Endodermal cell (in vitro differentiated cells): ENCODE data around the gene RPL27. TPM values are rescaled to one million over a fixed set of nuclear protein-coding genes. Genes with fewer than 3 reads are reported as not detected.
A peak's percentile ranks its signal among the peaks of the same experiment; 100 is the strongest.
"Not testable (repeated sequence)": the region's sequence is repeated elsewhere in the genome, so short reads cannot be mapped to it uniquely, and the experiment has no call there.

ENCODE experiments used
- DNase-seq: peaks from one replicate; pipeline ENCODE4 v3.0.0-alpha.2; 2017
- H3K27ac ChIP-seq: 2 replicates; pipeline ENCODE4 v1.5.1; 2013; ENCODE audit warnings: mild to moderate bottlenecking, low read depth, low read length, moderate library complexity
- H3K27me3 ChIP-seq: 2 replicates; pipeline ENCODE4 v1.6.1; 2013; ENCODE audit warnings: mild to moderate bottlenecking, low read length, moderate library complexity; ENCODE audit not compliant: insufficient read depth, control insufficient read depth, poor library complexity, severe bottlenecking
- H3K36me3 ChIP-seq: 2 replicates; pipeline ENCODE4 v1.7.0; 2013; ENCODE audit warnings: mild to moderate bottlenecking, low read length, moderate library complexity; ENCODE audit not compliant: control insufficient read depth, insufficient read depth
- H3K4me1 ChIP-seq: one replicate; pipeline ENCODE4 v1.7.0; 2013; ENCODE audit warnings: low read length; ENCODE audit not compliant: control insufficient read depth, insufficient read depth
- H3K4me3 ChIP-seq: 2 replicates; pipeline ENCODE4 v1.5.1; 2013; ENCODE audit warnings: mild to moderate bottlenecking, low read length, moderate library complexity
- H3K9ac ChIP-seq: 2 replicates; pipeline ENCODE4 v1.6.1; 2013; ENCODE audit warnings: mild to moderate bottlenecking, low read length, moderate library complexity; ENCODE audit not compliant: poor library complexity, severe bottlenecking; ENCODE audit errors: extremely low read depth
- H3K9me3 ChIP-seq: 2 replicates; pipeline ENCODE4 v1.6.1; 2013; ENCODE audit warnings: mild to moderate bottlenecking, low read length, moderate library complexity; ENCODE audit not compliant: control insufficient read depth
- H3K27ac Mint-ChIP-seq: 2 replicates; pipeline ENCODE4 v1.8.0; 2020; ENCODE audit warnings: mixed read lengths
- H3K27me3 Mint-ChIP-seq: 2 replicates; pipeline ENCODE4 v1.8.0; 2021; ENCODE audit warnings: mild to moderate bottlenecking, mixed read lengths; ENCODE audit not compliant: insufficient read depth
- H3K36me3 Mint-ChIP-seq: 2 replicates; pipeline ENCODE4 v1.8.0; 2020; ENCODE audit warnings: low read depth, mixed read lengths
- H3K4me1 Mint-ChIP-seq: 2 replicates; pipeline ENCODE4 v1.8.0; 2020; ENCODE audit warnings: mixed read lengths
- H3K4me3 Mint-ChIP-seq: 2 replicates; pipeline ENCODE4 v1.8.0; 2020; ENCODE audit warnings: mild to moderate bottlenecking, moderate library complexity, mixed read lengths
- H3K9me3 Mint-ChIP-seq: 2 replicates; pipeline ENCODE4 v1.8.0; 2020; ENCODE audit warnings: mild to moderate bottlenecking, mixed read lengths
- WGBS, 2 experiments: methylation state at CpG; one replicate each; pipeline versions ENCODE4 v1.1.5 to v1.1.7; 2013; ENCODE audit warnings: missing lambda C conversion rate in 2 of 2, mixed read lengths in 1 of 2; ENCODE audit not compliant: insufficient coverage in 1 of 2, insufficient read length in 1 of 2; 5-methylcytosine and 5-hydroxymethylcytosine counted together
- total RNA-seq, 2 donors: library from RNA; stranded (reverse); fragmentation: NEBNext Ultra II Directional in 1 of 2; extraction: Animal tissue kit (Norgen Biotek cat#: 25700) in 1 of 2; gene quantifications; 2 replicates in 1 of 2; 3 replicates in 1 of 2; pipeline ENCODE4 v1.2.1, GENCODE V29; 2021
- TF ChIP-seq, protein P1 (sequence below): fragments of 200-600 bp; sonication (generic); conservative IDR thresholded peaks from 2 replicates; pipeline ENCODE4 v1.5.0; 2021; ENCODE audit warnings: antibody characterized with exemption, mild to moderate bottlenecking

RPL27 gene
- total RNA-seq, 2 donors from 2014 or later = 1,077 to 1,196 TPM

DNA sequence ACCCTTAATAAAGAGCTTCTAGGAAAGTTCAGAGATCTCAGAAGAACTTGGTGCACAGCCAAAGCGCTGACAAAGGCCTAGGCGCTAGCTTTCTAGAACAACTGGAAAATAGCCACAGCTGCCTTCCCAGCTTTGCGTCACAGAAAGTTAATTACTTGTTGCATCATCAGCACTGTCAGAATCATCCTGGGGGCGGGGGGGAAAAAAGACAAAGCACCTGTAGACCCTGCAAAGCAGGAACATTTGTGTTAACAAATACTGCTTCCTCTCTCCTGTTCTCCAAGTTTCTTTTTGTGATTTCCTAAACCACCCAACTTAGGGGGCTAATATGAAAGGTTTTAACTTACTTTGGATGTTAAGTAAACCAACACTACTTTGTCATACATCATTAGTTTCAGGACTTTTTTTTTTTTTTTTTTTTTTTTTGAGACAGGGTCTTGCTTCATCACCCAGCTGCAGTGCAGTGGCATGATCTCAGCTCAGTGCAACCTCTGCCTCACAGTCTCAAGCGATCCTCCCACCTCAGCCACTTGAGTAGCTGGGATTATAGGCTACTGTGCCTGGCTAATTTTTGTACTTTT is 29.1 kb upstream of the RPL27 start:
- Mint-ChIP-seq H3K9me3 (peaks cover 6% of the 10 kb centered on the region), H3K36me3 (peaks cover 10% of the 10 kb centered on the region), H3K27ac (peak overlapping the region; percentile 68), H3K4me1 (peaks cover 1% of the 10 kb centered on the region), H3K4me3 (no peak overlapping the region), H3K27me3 (no peaks in the 10 kb centered on the region)
- Histone ChIP-seq H3K27me3 (no peaks in the 10 kb centered on the region), H3K27ac (no peak overlapping the region), H3K4me1 (no peaks in the 10 kb centered on the region), H3K36me3 (peaks cover 5% of the 10 kb centered on the region), H3K4me3 (no peak overlapping the region), H3K9me3 (no peaks in the 10 kb centered on the region), H3K9ac (no peak overlapping the region)
- 40 to 80% methylated on average over 1 to 4 of the region's 5 CpGs for WGBS, 2 experiments
- DNase-seq = no peak
- TF ChIP-seq, protein P1, sequence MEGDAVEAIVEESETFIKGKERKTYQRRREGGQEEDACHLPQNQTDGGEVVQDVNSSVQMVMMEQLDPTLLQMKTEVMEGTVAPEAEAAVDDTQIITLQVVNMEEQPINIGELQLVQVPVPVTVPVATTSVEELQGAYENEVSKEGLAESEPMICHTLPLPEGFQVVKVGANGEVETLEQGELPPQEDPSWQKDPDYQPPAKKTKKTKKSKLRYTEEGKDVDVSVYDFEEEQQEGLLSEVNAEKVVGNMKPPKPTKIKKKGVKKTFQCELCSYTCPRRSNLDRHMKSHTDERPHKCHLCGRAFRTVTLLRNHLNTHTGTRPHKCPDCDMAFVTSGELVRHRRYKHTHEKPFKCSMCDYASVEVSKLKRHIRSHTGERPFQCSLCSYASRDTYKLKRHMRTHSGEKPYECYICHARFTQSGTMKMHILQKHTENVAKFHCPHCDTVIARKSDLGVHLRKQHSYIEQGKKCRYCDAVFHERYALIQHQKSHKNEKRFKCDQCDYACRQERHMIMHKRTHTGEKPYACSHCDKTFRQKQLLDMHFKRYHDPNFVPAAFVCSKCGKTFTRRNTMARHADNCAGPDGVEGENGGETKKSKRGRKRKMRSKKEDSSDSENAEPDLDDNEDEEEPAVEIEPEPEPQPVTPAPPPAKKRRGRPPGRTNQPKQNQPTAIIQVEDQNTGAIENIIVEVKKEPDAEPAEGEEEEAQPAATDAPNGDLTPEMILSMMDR = no peak

DNA sequence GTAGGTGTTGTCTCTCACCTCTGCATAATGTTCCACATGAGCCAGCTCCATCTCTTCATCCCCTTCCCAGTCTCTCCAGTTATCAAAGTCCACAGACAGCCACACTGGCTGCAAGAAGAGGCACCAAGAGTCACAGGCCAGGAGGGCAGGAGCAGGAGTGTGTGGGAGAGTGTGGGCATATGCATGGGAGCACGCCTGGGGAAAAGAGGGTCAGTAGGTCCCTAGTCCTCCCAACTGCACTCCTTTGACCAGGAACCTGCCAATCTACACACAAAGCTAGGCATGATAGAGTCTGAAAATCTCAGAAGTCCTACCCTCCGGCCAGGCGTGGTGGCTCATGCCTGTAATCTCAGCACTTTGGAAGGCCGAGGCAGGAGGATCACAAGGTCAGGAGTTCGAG is 26.6 kb upstream of the RPL27 start:
- Histone ChIP-seq H3K4me1 (no peaks in the 10 kb centered on the region), H3K27ac (no peak overlapping the region), H3K9ac (no peak overlapping the region), H3K27me3 (no peaks in the 10 kb centered on the region), H3K9me3 (no peaks in the 10 kb centered on the region), H3K36me3 (peaks cover 5% of the 10 kb centered on the region), H3K4me3 (no peak overlapping the region)
- Mint-ChIP-seq H3K4me3 (no peak overlapping the region), H3K27me3 (no peaks in the 10 kb centered on the region), H3K27ac (no peak overlapping the region), H3K36me3 (peaks cover 14% of the 10 kb centered on the region), H3K4me1 (no peaks in the 10 kb centered on the region), H3K9me3 (peaks cover 6% of the 10 kb centered on the region)
- 91 to 92% methylated on average over 5 of the region's 5 CpGs for WGBS, 2 experiments
- TF ChIP-seq, protein P1 = no peak
- no peak for DNase-seq

- not testable (repeated sequence) for H3K9me3 ChIP-seq, H3K27me3 Mint-ChIP-seq, H3K4me3 ChIP-seq, H3K9ac ChIP-seq, H3K4me3 Mint-ChIP-seq, H3K27me3 ChIP-seq, H3K27ac Mint-ChIP-seq, H3K4me1 Mint-ChIP-seq, H3K27ac ChIP-seq, H3K36me3 ChIP-seq, H3K9me3 Mint-ChIP-seq, H3K4me1 ChIP-seq, DNase-seq
- WGBS, 2 experiments = 79% methylated on average over 8 of the region's 18 CpGs; no CpG with 5 or more reads in 1 of the 2 experiments
- H3K36me3 Mint-ChIP-seq = peaks cover 16% of the 10 kb centered on the region
Observed at GRCh38 chr17:42973323-42973722, 24.9 kb upstream of the RPL27 start.

DNA sequence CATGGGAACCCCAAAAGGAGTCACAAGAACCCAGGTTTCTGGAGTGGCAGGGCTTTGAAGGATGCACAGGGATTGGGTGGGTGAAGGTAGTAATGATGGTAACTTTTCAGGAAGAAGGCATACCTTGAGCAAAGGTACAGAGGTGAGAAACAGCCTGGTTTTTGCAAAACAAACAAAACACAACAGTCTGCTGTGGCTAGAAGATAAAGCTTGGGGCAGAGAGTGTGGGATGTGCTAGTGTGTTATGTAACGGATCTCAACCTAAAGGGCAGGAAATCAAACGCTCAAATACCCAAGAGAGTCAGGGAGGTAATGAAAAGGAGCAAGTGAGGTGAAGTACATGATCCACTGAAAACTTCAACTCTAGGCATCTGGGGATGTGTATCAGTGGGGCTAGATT is 23.0 kb upstream of the RPL27 start:
- no peak overlapping the region for H3K9ac ChIP-seq
- no peaks in the 10 kb centered on the region for H3K9me3 ChIP-seq
- peaks cover 5% of the 10 kb centered on the region for H3K4me1 ChIP-seq
- no peak overlapping the region for H3K27ac ChIP-seq
- TF ChIP-seq, protein P1 = no peak
- peaks cover 9% of the 10 kb centered on the region for H3K4me1 Mint-ChIP-seq
- no peak overlapping the region for H3K4me3 Mint-ChIP-seq
- H3K36me3 Mint-ChIP-seq = peaks cover 12% of the 10 kb centered on the region
- no peaks in the 10 kb centered on the region for H3K27me3 Mint-ChIP-seq
- no peak overlapping the region for H3K4me3 ChIP-seq
- H3K9me3 Mint-ChIP-seq = peaks cover 6% of the 10 kb centered on the region
- no peak overlapping the region for H3K27ac Mint-ChIP-seq
- H3K27me3 ChIP-seq = no peaks in the 10 kb centered on the region
- H3K36me3 ChIP-seq = peaks cover 5% of the 10 kb centered on the region
- DNase-seq = no peak
- WGBS, 2 experiments = 95 to 100% methylated on average over 1 to 2 of the region's 2 CpGs

GRCh38 chr17:42975701-42976100 is 22.5 kb upstream of the RPL27 start:
- not testable (repeated sequence) for H3K4me1 ChIP-seq, H3K27me3 Mint-ChIP-seq, H3K27me3 ChIP-seq, H3K4me3 ChIP-seq, H3K4me3 Mint-ChIP-seq, H3K9ac ChIP-seq, H3K9me3 Mint-ChIP-seq, DNase-seq, H3K27ac Mint-ChIP-seq, H3K4me1 Mint-ChIP-seq, H3K9me3 ChIP-seq, H3K27ac ChIP-seq, H3K36me3 ChIP-seq
- WGBS, 2 experiments = 91 to 92% methylated on average over 14 to 16 of the region's 16 CpGs
- H3K36me3 Mint-ChIP-seq = peaks cover 11% of the 10 kb centered on the region
